GM18520 (cell line): Measurements from ENCODE around the gene TNNI3.
A peak's percentile ranks its signal among the peaks of the same experiment; 100 is the strongest.
"Not testable (repeated sequence)": the region's sequence is repeated elsewhere in the genome, so short reads cannot be mapped to it uniquely, and the experiment has no call there.

Experiments
- ATAC-seq: cut with Tn5 transposase; IDR thresholded peaks from one replicate; pipeline ENCODE4 v1.9.1; 2021; ENCODE audit not compliant: unreplicated experiment

The TNNI3 gene

GRCh38 chr19:55157064-55157908 lies at the start of gene TNNI3:
TSS of gene TNNI3 (minus strand) at chr19:55157732. CDS start at chr19:55157589, 143 bp downstream.
- no peak for ATAC-seq

- no peak for ATAC-seq
These were observed 49.4 kb upstream of the TNNI3 start for GRCh38 chr19:55206664-55207500.

GRCh38 chr19:55202199-55202598 lies 44.7 kb upstream of the TNNI3 start:
- ATAC-seq = not testable (repeated sequence)

GRCh38 chr19:55199620-55200204 lies 42.2 kb upstream of the TNNI3 start:
- ATAC-seq = no peak

GRCh38 chr19:55198651-55199050 lies 41.1 kb upstream of the TNNI3 start:
- no peak for ATAC-seq

- no peak for ATAC-seq
These were observed 40.0 kb upstream of the TNNI3 start for GRCh38 chr19:55197528-55197927.

GRCh38 chr19:55196803-55197202 lies 39.3 kb upstream of the TNNI3 start:
- ATAC-seq = no peak

GRCh38 chr19:55193481-55193880 lies 35.9 kb upstream of the TNNI3 start:
- no peak for ATAC-seq

- ATAC-seq = no peak
These were observed 31.9 kb upstream of the TNNI3 start for GRCh38 chr19:55189403-55189835.

GRCh38 chr19:55188625-55189024 lies 31.1 kb upstream of the TNNI3 start:
- ATAC-seq = no peak

- no peak for ATAC-seq
These were observed 28.5 kb upstream of the TNNI3 start for GRCh38 chr19:55186080-55186479.

GRCh38 chr19:55181740-55182139 lies 24.2 kb upstream of the TNNI3 start:
- no peak for ATAC-seq

- ATAC-seq = no peak
These were observed 22.3 kb upstream of the TNNI3 start, which contains the start of gene SYT5 for GRCh38 chr19:55179606-55180484. TSS of gene SYT5 (minus strand) at chr19:55180289. CDS start at chr19:55179041, 1,248 bp downstream.

GRCh38 chr19:55178781-55179599 lies 21.5 kb upstream of the TNNI3 start:
- ATAC-seq = peak; percentile 74

GRCh38 chr19:55176076-55176475 lies 18.5 kb upstream of the TNNI3 start:
- no peak for ATAC-seq

- no peak for ATAC-seq
These were observed 17.8 kb upstream of the TNNI3 start for GRCh38 chr19:55175117-55175867.

- ATAC-seq = no peak
These were observed 17.0 kb upstream of the TNNI3 start for GRCh38 chr19:55174425-55175116.

GRCh38 chr19:55173714-55174409 lies 16.3 kb upstream of the TNNI3 start:
- no peak for ATAC-seq
